Measurements from ENCODE around the gene HABP2.

- TF ChIP-seq CTCF (IDR thresholded peaks at IDR 0.05; ENCODE audit: borderline replicate concordance, extremely low read depth, low read length, poor library complexity, severe bottlenecking) (no peak), EZH2 (IDR thresholded peaks at IDR 0.05; ENCODE audit: borderline replicate concordance, low read depth, low read length, severe bottlenecking) (no peak)
Measured at GRCh38 chr10:113515161-113515560, 37.7 kb upstream of the HABP2 start.

All from DND-41 (cell line).